ENCODE data around the gene WHRN.

DNA sequence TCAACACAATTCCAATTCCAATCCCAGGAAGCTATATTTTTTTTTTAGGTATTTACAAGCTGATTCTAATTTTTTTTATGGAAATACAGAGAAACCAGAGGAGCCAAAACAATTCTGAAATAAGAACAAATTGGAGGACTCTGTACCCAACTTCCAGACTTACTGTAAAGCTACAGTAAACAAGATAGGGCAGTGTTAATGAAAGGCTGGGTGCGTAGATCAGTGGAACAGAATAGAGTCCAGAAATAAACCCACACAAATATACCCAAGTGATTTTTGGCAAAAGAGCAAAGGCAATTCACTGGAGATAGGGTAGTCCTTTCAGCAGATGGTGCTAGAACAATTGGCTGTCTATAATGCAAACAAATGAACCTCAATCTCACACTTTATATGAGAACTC lies 50.6 kb downstream of the WHRN start:
- TF ChIP-seq POLR2AphosphoS5 (IDR thresholded peaks at IDR 0.05; ENCODE audit: borderline replicate concordance, low read depth, low read length) (no peak), EZH2 (IDR thresholded peaks at IDR 0.05) (no peak)

Measured in SK-N-MC (cell line).